K562 (cell line): ENCODE measurements around the gene PIWIL1. TPM values are rescaled to one million over a fixed set of nuclear protein-coding genes. Genes with fewer than 3 reads are reported as not detected.

Experiments used
- ATAC-seq: fragments of 200-7000 bp; cut with Tn5 transposase; 3 replicates; pipeline ENCODE4 v1.9.1; 2020; ENCODE audit warnings: moderate library complexity
- BruUV-seq: library from RNA; stranded (reverse); fragments of 400-500 nt; replicated peaks from 2 replicates; lab custom pipeline; 2021; lab: Mats Ljungman, UMichigan
- CTCF ChIA-PET: fragments of 300-600 bp; formaldehyde crosslinking; extraction: SDS; loops from one replicate; lab custom pipeline; 2021; ENCODE audit warnings: low intra/inter-chr PET ratio; lab: Yijun Ruan, JAX
- POLR2A ChIA-PET: fragments of 300-600, 350-650 bp; sonication (Branson Sonifier 250); formaldehyde crosslinking; extraction: SDS; loops from one replicate; lab custom pipeline; 2021; ENCODE audit warnings: antibody characterized with exemption, inconsistent platforms; lab: Yijun Ruan, JAX
- DNase-seq, 4 experiments: peaks; one replicate each; pipeline versions ENCODE4 v3.0.0 to v3.0.0-alpha.2; 2011 to 2018; ENCODE audit warnings: low spot score in 3 of 4, mixed read lengths in 3 of 4; ENCODE audit errors: extremely low read depth in 1 of 4
- FAIRE-seq: peaks from 2 replicates; lab custom pipeline; 2011; peaks lifted over from hg19 to GRCh38; lab: Jason Lieb, UNC
- H2AFZ ChIP-seq: 2 replicates; pipeline ENCODE4 v1.6.0; 2011; ENCODE audit warnings: low read depth, low read length, control low read depth, inconsistent platforms
- H3K27ac ChIP-seq: fragments of 200-600 bp; 3 replicates; pipeline ENCODE4 v1.8.0; 2011; ENCODE audit warnings: low read depth, mild to moderate bottlenecking, control low read depth, inconsistent platforms, low read length, moderate library complexity, mixed read lengths; ENCODE audit errors: extremely low read depth
- H3K27me3 ChIP-seq, 2 experiments: fragments of 300-600 bp in 1 of 2; 2 replicates in 1 of 2; 3 replicates in 1 of 2; pipeline versions ENCODE4 v1.6.0 to v1.8.0; 2011; ENCODE audit warnings: inconsistent platforms in 2 of 2, low read length in 2 of 2, mild to moderate bottlenecking in 1 of 2, mixed read lengths in 1 of 2, moderate library complexity in 1 of 2; ENCODE audit not compliant: control insufficient read depth in 2 of 2, insufficient read depth in 2 of 2
- H3K36me3 ChIP-seq: fragments of 300-600 bp; 3 replicates; pipeline ENCODE4 v1.8.0; 2011; ENCODE audit warnings: mild to moderate bottlenecking, low read length, inconsistent platforms; ENCODE audit not compliant: control insufficient read depth, insufficient read depth
- H3K4me1 ChIP-seq, 2 experiments: fragments of 200-600 bp in 1 of 2; replicated peaks in 1 of 2; 2 replicates in 1 of 2; 3 replicates in 1 of 2; pipeline versions ENCODE4 v1.5.1 to v1.8.0; 2011; ENCODE audit warnings: inconsistent platforms in 2 of 2, low read length in 2 of 2, mild to moderate bottlenecking in 1 of 2, mixed read lengths in 1 of 2, moderate library complexity in 1 of 2; ENCODE audit not compliant: control insufficient read depth in 2 of 2, insufficient read depth in 2 of 2
- H3K4me2 ChIP-seq: 2 replicates; pipeline ENCODE4 v1.6.1; 2011; ENCODE audit warnings: low read length, control low read depth, inconsistent platforms, mixed read lengths; ENCODE audit not compliant: insufficient read depth
- H3K4me3 ChIP-seq: fragments of 200-600 bp; sonication (generic), shearing (Covaris generic); 2 replicates; pipeline ENCODE4 v1.5.1; 2016; ENCODE audit warnings: control low read depth, inconsistent platforms
- H3K79me2 ChIP-seq: fragments of 200-600 bp; 3 replicates; pipeline ENCODE4 v1.8.0; 2011; ENCODE audit warnings: low read length, inconsistent platforms; ENCODE audit not compliant: control insufficient read depth, insufficient read depth
- H3K9ac ChIP-seq, 2 experiments: 2 replicates each; pipeline versions ENCODE4 v1.6.0 to v1.6.1; 2011; ENCODE audit warnings: low read depth in 2 of 2, low read length in 2 of 2, control low read depth in 1 of 2, inconsistent platforms in 1 of 2, mild to moderate bottlenecking in 1 of 2, mixed read lengths in 1 of 2; ENCODE audit not compliant: insufficient read depth in 1 of 2
- H3K9me1 ChIP-seq: one replicate; pipeline ENCODE4 v1.6.0; 2011; ENCODE audit warnings: inconsistent platforms, mild to moderate bottlenecking, low read length, moderate library complexity; ENCODE audit not compliant: control insufficient read depth, insufficient read depth
- H3K9me3 ChIP-seq: replicated peaks from 2 replicates; pipeline ENCODE4 v1.5.1; 2011; ENCODE audit warnings: low read depth, low read length, inconsistent platforms; ENCODE audit not compliant: control insufficient read depth, insufficient read depth
- H4K20me1 ChIP-seq: replicated peaks from 2 replicates; pipeline ENCODE4 v1.6.1; 2011; ENCODE audit warnings: low read length, inconsistent platforms, mixed read lengths; ENCODE audit not compliant: control insufficient read depth, insufficient read depth
- ARID1B ChIP-seq: fragments of 450-650 bp; IDR thresholded peaks from 2 replicates; pipeline ENCODE4 v1.6.1; 2016; ENCODE audit warnings: antibody characterized with exemption, mild to moderate bottlenecking, inconsistent platforms
- DDX20 ChIP-seq: fragments of 450-650 bp; IDR thresholded peaks from 2 replicates; pipeline ENCODE4 v1.6.1; 2016; ENCODE audit warnings: missing genetic modification characterization, low read depth, mild to moderate bottlenecking, missing compliant biosample characterization, moderate library complexity
- MAZ ChIP-seq, 2 experiments: fragments of 450-650 bp in 1 of 2; sonication (generic) in 1 of 2; formaldehyde crosslinking; IDR thresholded peaks in 1 of 2; conservative IDR thresholded peaks in 1 of 2; 2 replicates each; pipeline versions ENCODE4 v1.4.0 to v1.5.0; 2020; ENCODE audit warnings: mild to moderate bottlenecking in 1 of 2, missing genetic modification reagents in 1 of 2
- MTA1 ChIP-seq: fragments of 450-650 bp; IDR thresholded peaks from 2 replicates; pipeline ENCODE4 v1.6.1; 2017; ENCODE audit warnings: borderline replicate concordance
- NRF1 ChIP-seq, 2 experiments: fragments of 450-650 bp; IDR thresholded peaks in 1 of 2; conservative IDR thresholded peaks in 1 of 2; 2 replicates each; pipeline ENCODE4 v1.6.1; 2014; ENCODE audit warnings: mild to moderate bottlenecking in 2 of 2
- PCBP1 ChIP-seq: fragments of 200-400 bp; formaldehyde crosslinking; IDR thresholded peaks from 2 replicates; pipeline ENCODE4 v1.6.1; 2018; ENCODE audit warnings: mild to moderate bottlenecking, low read depth, low read length; ENCODE audit not compliant: poor library complexity, severe bottlenecking
- POLR3G ChIP-seq: IDR thresholded peaks from 2 replicates; pipeline ENCODE4 v1.6.1; 2011; ENCODE audit not compliant: insufficient read length, insufficient replicate concordance; ENCODE audit errors: extremely low read depth
- SMAD3 ChIP-seq: fragments of 450-650 bp; formaldehyde crosslinking; conservative IDR thresholded peaks from 2 replicates; pipeline ENCODE4 v1.4.0; 2020; ENCODE audit warnings: mild to moderate bottlenecking
- TAF9B ChIP-seq: fragments of 450-650 bp; IDR thresholded peaks from 2 replicates; pipeline ENCODE4 v1.6.1; 2018; ENCODE audit warnings: mild to moderate bottlenecking; ENCODE audit not compliant: partially characterized antibody
- ZBTB5 ChIP-seq: fragments of 450-650 bp; IDR thresholded peaks from 2 replicates; pipeline ENCODE4 v1.6.1; 2017; ENCODE audit warnings: antibody characterized with exemption
- ZKSCAN1 ChIP-seq: fragments of 150-350 bp; IDR thresholded peaks from 2 replicates; pipeline ENCODE4 v1.6.1; 2016; ENCODE audit warnings: low read depth, low read length
- ZNF644 ChIP-seq: fragments of 200-800 bp; sonication (Bioruptor generic); IDR thresholded peaks from 2 replicates; pipeline ENCODE4 v1.6.1; 2016; ENCODE audit warnings: low read depth, missing genetic modification characterization, missing compliant biosample characterization
- WGBS: fragments of 100-300 bp; shearing (Covaris generic); methylation state at CpG from one replicate; pipeline ENCODE4 v1.1.6; 2016; ENCODE audit warnings: low coverage, mixed read lengths; ENCODE audit not compliant: insufficient coverage; ENCODE audit errors: missing lambda C conversion rate; 5-methylcytosine and 5-hydroxymethylcytosine counted together
- in situ Hi-C: fragments of 300-500 bp; cut with MboI; formaldehyde crosslinking; loops from 4 replicates; pipeline ENCODE4 v1.15.0; 2018; ENCODE audit warnings: inconsistent platforms, mixed read lengths
- intact Hi-C: fragments of 100-400 bp; cut with micrococcal nuclease; formaldehyde crosslinking; loops from 2 replicates; pipeline ENCODE4 v1.14.2; 2022
- polyA plus RNA-seq, 8 experiments: library from polyadenylated mRNA; depleted of rRNA in 4 of 8; stranded (reverse) in 5 of 8; unstranded in 3 of 8; fragments of >200 nt; fragmentation: Nextera tagmentation in 2 of 8; fragmentation: Illumina TruSeq in 1 of 8; extraction: Ambion mirVana in 2 of 8; extraction: Trizol in 1 of 8; gene quantifications; 2 replicates each; pipeline versions ENCODE4 v1.2.1 to v1.2.3, GENCODE V29; 2011 to 2014; ENCODE audit warnings: inconsistent platforms in 1 of 8, missing spikeins in 1 of 8
- total RNA-seq, 7 experiments: library from RNA; depleted of rRNA in 6 of 7; stranded (reverse); fragments of >200 nt in 6 of 7; fragmentation: Illumina TruSeq in 2 of 7; extraction: Trizol in 2 of 7; gene quantifications; 2 replicates each; pipeline versions ENCODE4 v1.2.1 to v1.2.3, GENCODE V29; 2011 to 2021; ENCODE audit warnings: low replicate concordance in 1 of 7

The PIWIL1 gene
- total and polyA plus RNA-seq, 9 of the 15 experiments (the other 6 are each of a cell fraction or from before 2014, with no cell fraction given) = not detected

- H3K27me3 ChIP-seq = peaks cover 2 to 35% of the 10 kb centered on the region in 2 experiments; a peak in 3 of 5 replicates
- no peaks in the 10 kb centered on the region for H3K79me2 ChIP-seq
- no peak overlapping the region for H2AFZ ChIP-seq
- H3K9me3 ChIP-seq = no peaks in the 10 kb centered on the region
- ChIA-PET CTCF (no interaction called here), POLR2A (no interaction called here)
- no peaks in the 10 kb centered on the region for H3K4me1 ChIP-seq
- 2% methylated on average over 8 of the region's 8 CpGs for WGBS
- no peaks in the 10 kb centered on the region for H3K9me1 ChIP-seq
- H3K4me3 ChIP-seq = no peak overlapping the region
- H3K36me3 ChIP-seq = no peaks in the 10 kb centered on the region
- in situ Hi-C loops (no loop called here), intact Hi-C loops (no loop called here)
- DNase-seq (no peak), ATAC-seq (no peak), FAIRE-seq (no peak)
- no peak overlapping the region for H3K4me2 ChIP-seq
- no peak for TF ChIP-seq NRF1 (conservative IDR thresholded peaks at IDR 0.05 in 1 of 2, IDR thresholded peaks at IDR 0.05 in 1 of 2)
- TF ChIP-seq ZKSCAN1 = no peak
- TF ChIP-seq ARID1B = no peak
- TF ChIP-seq ZBTB5 = no peak
- TF ChIP-seq SMAD3 (CRISPR knock-in tag) = no peak
- TF ChIP-seq PCBP1 = no peak
- TF ChIP-seq TAF9B = no peak
- TF ChIP-seq MTA1 = no peak
- no peak for TF ChIP-seq POLR3G
- TF ChIP-seq DDX20 = no peak
- TF ChIP-seq MAZ (CRISPR knock-in tag; conservative IDR thresholded peaks at IDR 0.05 in 1 of 2, IDR thresholded peaks at IDR 0.05 in 1 of 2) = no peak
- TF ChIP-seq ZNF644 = no peak
- no peak overlapping the region for H3K27ac ChIP-seq
- no peak overlapping the region for H3K9ac ChIP-seq
- no TSS peak for BruUV-seq
- H4K20me1 ChIP-seq = no peaks in the 10 kb centered on the region
These were observed 33.9 kb upstream of the PIWIL1 start for GRCh38 chr12:130303781-130304180.
